SU-DHL-6 (cell line): Measurements from ENCODE around the gene GABBR2.

ENCODE experiments used
- EZH2phosphoT487 ChIP-seq: fragments of 200-600 bp; sonication (generic), shearing (Covaris generic); conservative IDR thresholded peaks from 2 replicates; pipeline ENCODE4 v1.6.1; 2018; ENCODE audit warnings: mild to moderate bottlenecking, antibody characterized with exemption, low read length, moderate library complexity, mixed read lengths
- TF ChIP-seq, protein P1 (sequence below): fragments of 200-600 bp; sonication (generic); IDR thresholded peaks from one replicate; pipeline ENCODE4 v1.5.1; 2017; ENCODE audit warnings: antibody characterized with exemption, mild to moderate bottlenecking, low read length, moderate library complexity; ENCODE audit not compliant: insufficient read depth, poor library complexity, severe bottlenecking

DNA sequence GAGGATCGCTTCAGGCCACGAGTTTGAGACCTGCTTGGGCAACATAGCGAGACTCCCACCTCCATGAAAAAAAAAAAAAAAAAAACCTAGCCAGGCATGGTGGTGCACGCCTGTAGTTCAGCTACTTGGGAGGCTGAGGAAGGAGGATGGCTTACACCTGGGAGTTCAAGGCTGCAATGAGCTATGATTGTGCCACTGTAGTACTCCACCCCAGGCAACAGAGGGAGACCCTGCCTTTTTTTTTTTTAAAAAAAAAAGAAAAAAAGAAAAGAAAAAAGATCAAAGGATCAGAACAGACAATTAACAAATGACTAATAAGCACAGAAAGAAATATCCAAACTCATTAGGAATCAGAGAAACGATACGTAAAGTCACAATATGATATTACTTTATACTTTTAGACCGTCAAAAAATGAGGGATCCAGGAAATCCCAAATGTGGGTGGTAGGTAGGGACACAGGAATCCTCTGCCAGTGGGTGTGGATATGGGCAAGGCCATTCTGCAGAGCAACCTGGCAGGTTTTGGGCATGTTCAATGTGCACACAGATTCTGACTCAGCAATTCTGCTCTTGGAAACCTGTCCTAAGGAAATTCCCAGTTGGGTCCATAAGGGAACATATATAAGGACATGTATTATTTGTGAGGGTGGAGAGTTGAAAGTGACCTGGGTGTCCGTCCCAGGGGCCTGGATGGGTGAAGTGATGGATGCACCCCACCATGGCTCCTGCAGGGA, 308.6 kb downstream of the GABBR2 start:
- TF ChIP-seq, protein P1, sequence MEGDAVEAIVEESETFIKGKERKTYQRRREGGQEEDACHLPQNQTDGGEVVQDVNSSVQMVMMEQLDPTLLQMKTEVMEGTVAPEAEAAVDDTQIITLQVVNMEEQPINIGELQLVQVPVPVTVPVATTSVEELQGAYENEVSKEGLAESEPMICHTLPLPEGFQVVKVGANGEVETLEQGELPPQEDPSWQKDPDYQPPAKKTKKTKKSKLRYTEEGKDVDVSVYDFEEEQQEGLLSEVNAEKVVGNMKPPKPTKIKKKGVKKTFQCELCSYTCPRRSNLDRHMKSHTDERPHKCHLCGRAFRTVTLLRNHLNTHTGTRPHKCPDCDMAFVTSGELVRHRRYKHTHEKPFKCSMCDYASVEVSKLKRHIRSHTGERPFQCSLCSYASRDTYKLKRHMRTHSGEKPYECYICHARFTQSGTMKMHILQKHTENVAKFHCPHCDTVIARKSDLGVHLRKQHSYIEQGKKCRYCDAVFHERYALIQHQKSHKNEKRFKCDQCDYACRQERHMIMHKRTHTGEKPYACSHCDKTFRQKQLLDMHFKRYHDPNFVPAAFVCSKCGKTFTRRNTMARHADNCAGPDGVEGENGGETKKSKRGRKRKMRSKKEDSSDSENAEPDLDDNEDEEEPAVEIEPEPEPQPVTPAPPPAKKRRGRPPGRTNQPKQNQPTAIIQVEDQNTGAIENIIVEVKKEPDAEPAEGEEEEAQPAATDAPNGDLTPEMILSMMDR: no peak
- no peak for TF ChIP-seq EZH2phosphoT487
